Rectal smooth muscle tissue (tissue), 1 donor: Measurements from ENCODE around the gene SLC25A44.

Experiments
- H3K27ac ChIP-seq: one replicate; pipeline ENCODE4 v1.7.0; 2013; ENCODE audit warnings: low read depth, low read length, inconsistent platforms
- H3K27me3 ChIP-seq: one replicate; pipeline ENCODE4 v1.7.0; 2013; ENCODE audit warnings: low read length; ENCODE audit not compliant: control insufficient read depth, insufficient read depth
- H3K36me3 ChIP-seq: one replicate; pipeline ENCODE4 v1.7.0; 2013; ENCODE audit warnings: low read length; ENCODE audit not compliant: control insufficient read depth, insufficient read depth
- H3K4me1 ChIP-seq: one replicate; pipeline ENCODE4 v1.7.0; 2013; ENCODE audit warnings: low read length; ENCODE audit not compliant: control insufficient read depth, insufficient read depth
- H3K4me3 ChIP-seq: one replicate; pipeline ENCODE4 v1.7.0; 2013; ENCODE audit warnings: low read length
- H3K9ac ChIP-seq: one replicate; pipeline ENCODE4 v1.7.0; 2013; ENCODE audit warnings: low read length

The SLC25A44 gene

DNA sequence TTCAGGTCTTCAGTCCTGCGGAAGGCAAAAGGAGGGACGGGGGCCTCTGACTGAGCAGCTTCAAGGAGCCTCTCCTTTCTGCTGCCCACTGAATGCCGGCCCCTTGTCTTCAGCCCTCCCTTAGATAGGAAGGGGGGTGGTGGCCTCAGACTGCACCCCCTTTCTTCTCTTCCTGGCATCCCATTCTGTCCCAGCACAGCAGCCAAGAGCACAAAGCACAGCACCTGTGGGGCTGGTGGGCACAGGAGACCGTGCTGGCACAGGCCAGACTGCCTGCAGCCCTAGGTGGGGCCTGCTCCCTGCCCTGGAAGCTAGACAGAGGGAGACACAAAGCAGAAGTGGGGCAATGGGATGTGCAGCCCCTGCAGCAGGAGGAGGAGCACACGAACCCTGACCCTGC is 55.7 kb downstream of the SLC25A44 start:
- Histone ChIP-seq H3K4me1 (peaks cover 3% of the 10 kb centered on the region), H3K27me3 (peaks cover 21% of the 10 kb centered on the region), H3K36me3 (peaks cover 43% of the 10 kb centered on the region), H3K9ac (no peak overlapping the region), H3K27ac (no peak overlapping the region), H3K4me3 (no peak overlapping the region)

DNA sequence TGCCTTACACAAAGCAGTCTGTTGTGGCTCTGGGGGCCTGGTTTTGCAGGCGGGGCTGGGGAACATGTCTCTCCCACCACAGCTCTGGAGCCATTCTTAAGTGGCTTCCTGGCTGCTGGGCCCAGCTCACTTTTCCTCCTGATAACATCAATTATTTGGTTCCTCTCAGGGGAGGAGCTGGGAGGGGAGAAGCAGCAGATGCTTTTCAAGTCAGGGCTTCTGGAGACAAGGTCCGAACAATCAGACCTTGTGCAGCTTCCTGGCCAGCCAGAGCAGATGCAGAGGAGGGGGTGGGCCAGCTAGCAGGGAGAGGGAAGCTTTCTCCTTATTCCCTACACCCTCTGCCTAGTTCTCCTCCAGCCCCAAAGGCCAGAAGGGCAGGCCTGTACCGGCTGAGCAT is 57.6 kb downstream of the SLC25A44 start:
- H3K9ac ChIP-seq, result no peak overlapping the region
- peaks cover 3% of the 10 kb centered on the region for H3K4me1 ChIP-seq
- no peak overlapping the region for H3K27ac ChIP-seq
- no peak overlapping the region for H3K4me3 ChIP-seq
- peaks cover 52% of the 10 kb centered on the region for H3K36me3 ChIP-seq
- peaks cover 2% of the 10 kb centered on the region for H3K27me3 ChIP-seq

DNA sequence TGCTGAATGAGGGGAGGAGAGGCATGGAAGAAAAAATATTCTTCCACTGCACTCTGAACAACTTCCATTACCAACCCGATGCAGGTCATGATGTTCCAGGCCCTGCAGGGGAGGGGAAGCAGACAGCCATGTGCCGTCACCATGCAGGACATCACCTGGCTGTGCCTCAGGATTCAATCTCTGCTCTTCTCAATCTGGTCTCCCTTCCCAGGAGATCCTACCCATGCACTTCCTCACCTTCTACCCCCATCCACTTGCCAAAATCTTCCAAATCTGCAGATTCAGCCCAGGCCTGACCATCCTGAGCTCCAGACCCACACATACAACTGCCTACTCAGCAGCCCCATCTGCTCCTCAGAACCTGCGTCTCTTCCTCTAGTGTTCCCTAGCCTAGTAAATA is 59.7 kb downstream of the SLC25A44 start:
- no peak overlapping the region for H3K9ac ChIP-seq
- H3K4me1 ChIP-seq, result no peaks in the 10 kb centered on the region

DNA sequence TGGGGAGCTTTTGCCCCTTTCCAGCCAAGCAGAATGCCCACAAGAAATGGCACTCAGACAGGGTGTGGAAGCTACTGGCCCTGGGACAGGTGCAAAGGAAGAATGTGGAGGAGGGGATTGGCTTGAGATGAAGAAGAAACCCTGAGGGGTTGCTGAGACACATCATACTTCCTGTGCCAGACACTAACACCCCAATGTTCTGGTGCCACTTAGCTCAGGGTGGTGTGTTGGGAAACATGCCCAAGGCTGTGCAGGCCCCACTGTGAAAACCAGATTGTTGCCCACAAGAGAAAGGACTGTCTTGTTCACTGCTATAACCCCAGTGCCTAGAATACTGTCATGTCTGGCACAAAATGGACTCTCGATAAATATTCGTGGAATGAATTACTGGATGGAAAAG is 63.8 kb downstream of the SLC25A44 start:
- Histone ChIP-seq H3K27ac (no peak overlapping the region), H3K4me1 (no peaks in the 10 kb centered on the region), H3K9ac (no peak overlapping the region), H3K27me3 (no peaks in the 10 kb centered on the region), H3K4me3 (no peak overlapping the region), H3K36me3 (peaks cover 69% of the 10 kb centered on the region)

More for the DNA sequence above, 59.7 kb downstream of the SLC25A44 start:
- Histone ChIP-seq H3K4me3 (no peak overlapping the region), H3K27me3 (no peaks in the 10 kb centered on the region), H3K36me3 (peaks cover 68% of the 10 kb centered on the region), H3K27ac (no peak overlapping the region)

DNA sequence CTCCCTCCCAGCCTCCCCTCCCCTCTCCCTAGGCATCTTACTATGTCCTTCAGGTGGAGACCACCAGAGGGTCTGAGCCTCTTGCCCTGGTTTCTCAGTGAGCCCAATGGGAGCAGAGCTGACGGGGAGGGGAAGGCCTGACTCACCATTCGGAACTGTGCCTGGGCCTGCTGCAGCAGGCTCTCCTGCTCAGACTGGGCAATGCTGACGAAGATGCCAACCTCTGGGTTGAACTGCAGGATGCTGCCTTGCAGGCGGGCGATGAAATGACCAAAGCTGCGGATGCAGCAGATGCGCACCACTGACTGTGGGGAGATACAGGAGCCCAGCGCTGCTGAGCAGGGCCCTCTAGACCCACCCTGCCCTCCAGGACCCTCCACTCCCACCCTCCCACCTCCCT is 65.0 kb downstream of the SLC25A44 start:
- H3K4me3 ChIP-seq, result no peak overlapping the region
- peaks cover 67% of the 10 kb centered on the region for H3K36me3 ChIP-seq
- no peaks in the 10 kb centered on the region for H3K4me1 ChIP-seq
- no peak overlapping the region for H3K27ac ChIP-seq
- H3K9ac ChIP-seq, result no peak overlapping the region
- no peaks in the 10 kb centered on the region for H3K27me3 ChIP-seq

DNA sequence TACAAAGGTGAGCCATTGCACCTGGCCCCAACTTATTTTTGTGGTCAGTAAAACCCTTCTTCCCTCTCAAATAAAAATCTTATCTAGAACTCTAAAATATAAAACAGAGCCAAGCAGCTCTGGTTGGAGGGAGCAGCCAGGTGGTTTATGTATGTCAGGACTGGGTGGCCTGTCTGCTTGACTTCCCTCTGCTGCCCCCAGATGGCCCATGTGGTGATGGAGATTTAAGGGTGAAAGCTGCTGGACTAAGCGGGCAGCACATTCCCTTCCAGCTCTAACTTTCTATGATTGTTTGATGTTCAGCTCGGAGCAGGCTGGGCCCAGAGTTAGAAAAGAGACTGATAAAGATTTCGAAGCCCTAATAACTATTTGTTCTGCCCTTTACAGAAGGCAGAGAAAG is 65.9 kb downstream of the SLC25A44 start:
- H3K27ac ChIP-seq, result no peak overlapping the region
- no peak overlapping the region for H3K9ac ChIP-seq
- H3K4me1 ChIP-seq, result no peaks in the 10 kb centered on the region
- no peak overlapping the region for H3K4me3 ChIP-seq
- H3K27me3 ChIP-seq, result no peaks in the 10 kb centered on the region
- peaks cover 65% of the 10 kb centered on the region for H3K36me3 ChIP-seq

DNA sequence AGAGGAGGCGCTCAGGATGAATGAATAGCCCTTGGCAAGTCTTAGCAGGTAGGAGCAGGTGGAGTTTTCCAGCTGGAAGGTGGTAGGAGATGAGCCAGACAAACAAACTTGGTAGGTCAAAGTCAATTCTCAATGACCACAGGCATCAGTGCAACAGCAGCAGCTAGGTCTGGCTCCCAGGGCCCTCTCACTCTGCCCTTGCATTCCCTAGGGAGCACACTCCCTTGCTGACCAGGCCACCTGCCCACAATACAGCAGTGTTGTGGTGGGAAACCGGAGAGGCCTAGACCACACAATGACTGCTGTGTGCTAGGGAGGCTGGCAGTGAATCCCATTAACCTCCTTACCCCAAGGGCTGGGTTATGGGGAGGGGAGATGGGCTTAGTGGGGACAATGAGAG is 67.0 kb downstream of the SLC25A44 start:
- H3K27ac ChIP-seq, result no peak overlapping the region
- H3K9ac ChIP-seq, result no peak overlapping the region

More for the DNA sequence above, 67.0 kb downstream of the SLC25A44 start:
- H3K4me1 ChIP-seq, result no peaks in the 10 kb centered on the region
- H3K36me3 ChIP-seq, result peaks cover 62% of the 10 kb centered on the region
- no peak overlapping the region for H3K4me3 ChIP-seq
- no peaks in the 10 kb centered on the region for H3K27me3 ChIP-seq
